CD4-positive, CD25-positive, alpha-beta regulatory T cell (primary cell): Measurements from ENCODE around the gene YBX1. TPM values are rescaled to one million over a fixed set of nuclear protein-coding genes. Genes with fewer than 3 reads are reported as not detected.
A peak's percentile ranks its signal among the peaks of the same experiment; 100 is the strongest.

ENCODE experiments used
- ATAC-seq, 2 donors: fragments of 150-1000 bp; cut with Tn5 transposase; one replicate each; pipeline ENCODE4 v1.10.0; 2021; ENCODE audit warnings: low read depth in 2 of 2, moderate number of reproducible peaks in 2 of 2, moderate library complexity in 1 of 2
- DNase-seq, 3 donors: peaks; one replicate each; pipeline versions ENCODE4 v3.0.0 to v3.0.0-alpha.2; 2012 to 2022; ENCODE audit warnings: mixed read lengths in 1 of 3
- H3K27ac ChIP-seq: one replicate; pipeline ENCODE4 v1.7.0; 2013; ENCODE audit warnings: mild to moderate bottlenecking, low read length; ENCODE audit not compliant: insufficient read depth, poor library complexity, severe bottlenecking
- H3K27me3 ChIP-seq: one replicate; pipeline ENCODE4 v1.7.0; 2013; ENCODE audit warnings: low read length; ENCODE audit not compliant: control insufficient read depth, insufficient read depth
- H3K36me3 ChIP-seq: one replicate; pipeline ENCODE4 v1.7.0; 2013; ENCODE audit warnings: mild to moderate bottlenecking, low read length, moderate library complexity; ENCODE audit not compliant: control insufficient read depth, insufficient read depth
- H3K4me1 ChIP-seq: 2 replicates; pipeline ENCODE4 v1.7.0; 2013; ENCODE audit warnings: mild to moderate bottlenecking, low read length; ENCODE audit not compliant: insufficient read depth, control insufficient read depth, poor library complexity, severe bottlenecking
- H3K4me3 ChIP-seq: one replicate; pipeline ENCODE4 v1.7.0; 2013; ENCODE audit warnings: low read depth, mild to moderate bottlenecking, low read length, moderate library complexity
- H3K9me3 ChIP-seq, 2 experiments: 1 replicate in 1 of 2; 2 replicates in 1 of 2; pipeline ENCODE4 v1.7.0; 2013; ENCODE audit warnings: low read length in 2 of 2, mild to moderate bottlenecking in 1 of 2, moderate library complexity in 1 of 2; ENCODE audit not compliant: control insufficient read depth in 2 of 2
- H3K27ac Mint-ChIP-seq, 3 donors: one replicate each; pipeline ENCODE4 v1.8.0; 2020 to 2022; ENCODE audit warnings: mild to moderate bottlenecking in 3 of 3, mixed read lengths in 3 of 3, moderate library complexity in 2 of 3
- H3K27me3 Mint-ChIP-seq: one replicate; pipeline ENCODE4 v1.8.0; 2022; ENCODE audit warnings: mild to moderate bottlenecking, mixed read lengths
- H3K36me3 Mint-ChIP-seq: one replicate; pipeline ENCODE4 v1.8.0; 2020; ENCODE audit warnings: mixed read lengths
- H3K4me1 Mint-ChIP-seq, 4 donors: one replicate each; pipeline ENCODE4 v1.8.0; 2020 to 2022; ENCODE audit warnings: mixed read lengths in 4 of 4, mild to moderate bottlenecking in 1 of 4
- H3K4me3 Mint-ChIP-seq, 4 donors: one replicate each; pipeline ENCODE4 v1.8.0; 2020 to 2022; ENCODE audit warnings: mild to moderate bottlenecking in 4 of 4, mixed read lengths in 4 of 4, moderate library complexity in 3 of 4
- H3K9me3 Mint-ChIP-seq, 7 donors: one replicate each; pipeline ENCODE4 v1.8.0; 2020 to 2022; ENCODE audit warnings: mixed read lengths in 7 of 7, mild to moderate bottlenecking in 3 of 7, moderate library complexity in 2 of 7
- polyA plus RNA-seq, 4 donors: library from polyadenylated mRNA; unstranded; fragments of 300-500 nt; fragmentation: Illumina TruSeq; gene quantifications; one replicate each; pipeline ENCODE4 v1.2.3, GENCODE V29; 2021
- total RNA-seq: library from RNA; stranded (reverse); gene quantifications from one replicate; pipeline ENCODE4 v1.2.3, GENCODE V29; 2022

YBX1 gene
- total RNA-seq (323 TPM), polyA plus RNA-seq (100 to 1,000 TPM in 1 of 4 donors, 10 to 100 TPM in 3; 89.9 to 110 (median 93.1) TPM)

GRCh38 chr1:42681741-42682483 is at the start of gene YBX1:
Gene YBX1, plus strand, starts transcription at chr1:42682418. Its CDS starts 148 bp downstream, at chr1:42682566.
- DNase-seq, result peak; percentile 91 to 98 (median 98)
- peaks cover 49% of the 10 kb centered on the region for H3K4me1 ChIP-seq
- peaks cover 31 to 63% (median 48%) of the 10 kb centered on the region in 4 donors for H3K4me1 Mint-ChIP-seq

GRCh38 chr1:42639116-42639515 is 43.1 kb upstream of the YBX1 start:
- Mint-ChIP-seq H3K36me3 (peaks cover 9% of the 10 kb centered on the region), H3K4me1 (no peaks in the 10 kb centered on the region), H3K27ac (no peak overlapping the region), H3K4me3 (no peak overlapping the region), H3K9me3 (peaks cover 0 to 2% (median 0%) of the 10 kb centered on the region in 7 donors), H3K27me3 (no peaks in the 10 kb centered on the region)
- no peak overlapping the region for H3K4me3 ChIP-seq
- no peaks in the 10 kb centered on the region for H3K36me3 ChIP-seq
- no peaks in the 10 kb centered on the region for H3K4me1 ChIP-seq
- H3K27ac ChIP-seq, result no peak overlapping the region
- no peaks in the 10 kb centered on the region for H3K27me3 ChIP-seq
- no peaks in the 10 kb centered on the region for H3K9me3 ChIP-seq
- no peak for ATAC-seq
- no peak for DNase-seq

More at GRCh38 chr1:42681741-42682483, at the start of gene YBX1:
- Histone ChIP-seq H3K27me3 (no peaks in the 10 kb centered on the region), H3K36me3 (no peaks in the 10 kb centered on the region), H3K27ac (peak within 1 kb of the TSS; percentile 88), H3K4me3 (peak within 1 kb of the TSS; percentile 95), H3K9me3 (no peaks in the 10 kb centered on the region)
- Mint-ChIP-seq H3K36me3 (peaks cover 25% of the 10 kb centered on the region), H3K4me3 (peak within 1 kb of the TSS; percentile 98 to 100 (median 100)), H3K9me3 (no peaks in the 10 kb centered on the region), H3K27me3 (no peaks in the 10 kb centered on the region), H3K27ac (peak within 1 kb of the TSS; percentile 98 to 99 (median 98))
- ATAC-seq, result peak; percentile 94

GRCh38 chr1:42646056-42646455 is 36.2 kb upstream of the YBX1 start:
- Mint-ChIP-seq H3K4me1 (no peaks in the 10 kb centered on the region), H3K27me3 (peaks cover 17% of the 10 kb centered on the region), H3K27ac (no peak overlapping the region), H3K36me3 (peaks cover 22% of the 10 kb centered on the region), H3K4me3 (peak overlapping the region in 1 of 4 donors; percentile 11), H3K9me3 (peaks cover 0 to 14% (median 5%) of the 10 kb centered on the region in 7 donors)
- H3K27me3 ChIP-seq, result peaks cover 2% of the 10 kb centered on the region
- H3K27ac ChIP-seq, result no peak overlapping the region
- H3K9me3 ChIP-seq, result peaks cover 0 to 6% of the 10 kb centered on the region in 2 experiments
- no peak overlapping the region for H3K4me3 ChIP-seq
- no peaks in the 10 kb centered on the region for H3K4me1 ChIP-seq
- ATAC-seq (no peak), DNase-seq (no peak)
- no peaks in the 10 kb centered on the region for H3K36me3 ChIP-seq

DNA sequence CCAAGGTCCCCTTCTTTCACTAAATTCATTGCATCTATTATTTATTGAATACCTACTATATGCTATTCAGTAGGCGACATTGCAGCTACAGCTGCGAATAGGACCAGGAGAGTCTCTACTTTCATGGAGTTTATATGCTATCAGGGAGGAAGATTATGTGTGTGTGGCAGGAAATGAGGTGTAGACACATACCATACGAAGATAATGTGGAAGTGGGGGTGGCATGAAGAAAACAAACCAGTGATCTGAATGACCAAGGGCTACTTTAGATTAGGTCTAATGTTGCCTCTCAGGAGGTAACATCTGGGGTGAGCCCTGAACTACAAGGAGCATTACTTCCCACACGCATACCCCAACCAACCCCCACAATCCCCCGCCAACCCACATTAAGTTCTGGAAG is 25.0 kb upstream of the YBX1 start:
- peaks cover 20 to 48% (median 34%) of the 10 kb centered on the region in 4 donors for H3K4me1 Mint-ChIP-seq
- peaks cover 18% of the 10 kb centered on the region for H3K36me3 Mint-ChIP-seq
- H3K27me3 Mint-ChIP-seq, result no peaks in the 10 kb centered on the region
- H3K27ac Mint-ChIP-seq, result peak overlapping the region; percentile 91 to 95 (median 92)
- peak overlapping the region; percentile 44 to 99 (median 88) for H3K4me3 Mint-ChIP-seq
- Histone ChIP-seq H3K27ac (peak overlapping the region; percentile 80), H3K4me1 (peaks cover 29% of the 10 kb centered on the region), H3K9me3 (no peaks in the 10 kb centered on the region), H3K36me3 (peaks cover 5% of the 10 kb centered on the region), H3K27me3 (no peaks in the 10 kb centered on the region), H3K4me3 (peak overlapping the region; percentile 91)
- peaks cover 0 to 1% (median 0%) of the 10 kb centered on the region in 7 donors for H3K9me3 Mint-ChIP-seq
- ATAC-seq (no peak), DNase-seq (peak in 2 of 3 donors; percentile 5 to 22)

DNA sequence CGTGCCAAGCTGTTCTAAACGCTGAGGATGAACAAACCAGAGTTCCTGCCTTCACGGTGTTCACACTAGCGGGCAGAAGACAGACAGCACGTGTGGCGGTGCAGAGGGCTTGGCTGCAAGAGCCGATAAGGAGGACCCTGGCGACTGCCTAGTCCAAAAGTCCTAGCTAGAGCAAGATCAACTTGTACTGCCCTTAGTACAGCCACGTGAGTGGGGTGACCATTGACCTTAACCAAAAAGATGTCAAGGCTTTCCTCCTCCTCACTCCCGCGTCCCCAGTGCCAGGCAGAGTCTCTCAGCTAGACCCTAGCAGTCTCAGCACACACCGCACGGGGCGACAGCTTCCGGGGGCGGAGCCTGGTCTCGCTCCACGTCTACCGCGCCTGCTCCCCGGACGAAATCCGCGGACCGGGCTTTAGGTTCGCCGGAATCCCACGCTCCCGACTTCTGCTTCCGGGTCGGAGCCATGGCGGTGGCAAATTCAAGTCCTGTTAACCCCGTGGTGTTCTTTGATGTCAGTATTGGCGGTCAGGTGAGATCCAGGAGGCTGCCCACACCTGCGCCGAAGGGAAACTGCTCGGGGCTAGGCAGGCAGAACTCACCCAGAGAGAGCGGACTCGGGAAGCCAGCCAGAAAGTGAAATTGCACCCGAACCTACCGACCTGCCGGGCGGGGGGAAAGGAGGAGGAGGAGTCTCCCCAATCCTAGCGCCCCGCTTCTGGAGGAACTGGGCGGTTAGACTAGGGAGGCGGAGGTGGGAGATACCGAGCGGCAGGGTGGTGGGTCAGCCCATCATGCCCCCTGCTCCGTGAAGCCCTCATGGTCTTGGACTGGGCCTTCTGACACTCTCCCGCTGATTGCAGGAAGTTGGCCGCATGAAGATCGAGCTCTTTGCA is 24.0 kb upstream of the YBX1 start, which contains the start of gene PPIH:
TSS of gene PPIH (plus strand) at position 443 of the 896 bp plus-strand sequence. CDS start at position 467, 24 bp downstream.
- peak within 1 kb of the TSS; percentile 96 to 100 (median 98) for H3K4me3 Mint-ChIP-seq
- peak; percentile 99 for ATAC-seq

GRCh38 chr1:42658877-42659337 is 23.3 kb upstream of the YBX1 start:
- peaks cover 22% of the 10 kb centered on the region for H3K36me3 Mint-ChIP-seq
- Histone ChIP-seq H3K36me3 (peaks cover 15% of the 10 kb centered on the region), H3K9me3 (no peaks in the 10 kb centered on the region), H3K4me1 (peaks cover 29% of the 10 kb centered on the region), H3K4me3 (peak overlapping the region; percentile 91), H3K27ac (peak overlapping the region; percentile 80), H3K27me3 (no peaks in the 10 kb centered on the region)
- H3K4me1 Mint-ChIP-seq, result peaks cover 23 to 48% (median 35%) of the 10 kb centered on the region in 4 donors
- peak overlapping the region; percentile 96 to 100 (median 98) for H3K4me3 Mint-ChIP-seq
- H3K27ac Mint-ChIP-seq, result peak overlapping the region; percentile 91 to 95 (median 95)
- DNase-seq (no peak), ATAC-seq (no peak)
- peaks cover 0 to 1% (median 0%) of the 10 kb centered on the region in 7 donors for H3K9me3 Mint-ChIP-seq
- no peaks in the 10 kb centered on the region for H3K27me3 Mint-ChIP-seq

More for the DNA sequence above, 24.0 kb upstream of the YBX1 start, which contains the start of gene PPIH:
- H3K27ac Mint-ChIP-seq, result peak within 1 kb of the TSS; percentile 91 to 95 (median 95)
- Histone ChIP-seq H3K4me3 (peak within 1 kb of the TSS; percentile 91), H3K36me3 (peaks cover 10% of the 10 kb centered on the region), H3K27ac (peak within 1 kb of the TSS; percentile 80), H3K27me3 (no peaks in the 10 kb centered on the region), H3K4me1 (peaks cover 29% of the 10 kb centered on the region), H3K9me3 (no peaks in the 10 kb centered on the region)
- DNase-seq, result peak; percentile 92 to 97 (median 93)
- peaks cover 23 to 48% (median 34%) of the 10 kb centered on the region in 4 donors for H3K4me1 Mint-ChIP-seq
- H3K36me3 Mint-ChIP-seq, result peaks cover 18% of the 10 kb centered on the region
- peaks cover 0 to 1% (median 0%) of the 10 kb centered on the region in 7 donors for H3K9me3 Mint-ChIP-seq
- no peaks in the 10 kb centered on the region for H3K27me3 Mint-ChIP-seq

- Mint-ChIP-seq H3K4me1 (peaks cover 23 to 46% (median 34%) of the 10 kb centered on the region in 4 donors), H3K36me3 (peaks cover 30% of the 10 kb centered on the region), H3K27me3 (no peaks in the 10 kb centered on the region), H3K27ac (peak overlapping the region; percentile 26 to 52 (median 41)), H3K4me3 (peak overlapping the region; percentile 23 to 98 (median 80)), H3K9me3 (peaks cover 0 to 1% (median 0%) of the 10 kb centered on the region in 7 donors)
- H3K9me3 ChIP-seq, result no peaks in the 10 kb centered on the region
- H3K27me3 ChIP-seq, result no peaks in the 10 kb centered on the region
- peaks cover 34% of the 10 kb centered on the region for H3K36me3 ChIP-seq
- ATAC-seq (no peak), DNase-seq (peak in 1 of 3 donors; percentile 77)
- peaks cover 29% of the 10 kb centered on the region for H3K4me1 ChIP-seq
- H3K4me3 ChIP-seq, result no peak overlapping the region
- no peak overlapping the region for H3K27ac ChIP-seq
These were observed 21.2 kb upstream of the YBX1 start for GRCh38 chr1:42660907-42661500.
